Fibroblast of the aortic adventitia (primary cell): Measurements from ENCODE around the gene PCGF1. TPM values are rescaled to one million over a fixed set of nuclear protein-coding genes. Genes with fewer than 3 reads are reported as not detected.

Experiments used
- DNase-seq: peaks from one replicate; pipeline ENCODE4 v3.0.0-alpha.2; 2010; ENCODE audit warnings: low read depth
- H3K4me3 ChIP-seq: 2 replicates; pipeline ENCODE4 v1.5.1; 2011; ENCODE audit warnings: low read depth, mild to moderate bottlenecking, control low read depth, low read length, moderate library complexity
- CTCF ChIP-seq: IDR thresholded peaks from 2 replicates; pipeline ENCODE4 v1.5.1; 2011; ENCODE audit warnings: mild to moderate bottlenecking, low read length, control low read depth, inconsistent platforms; ENCODE audit not compliant: insufficient read depth
- total RNA-seq: library from RNA; depleted of rRNA; stranded (reverse); fragments of >200 nt; gene quantifications from 2 replicates; pipeline ENCODE4 v1.2.3, GENCODE V29; 2012; ENCODE audit warnings: low replicate concordance

The PCGF1 gene
- total RNA-seq, 1 donor, result 27.5 TPM

- no peak for TF ChIP-seq CTCF
- H3K4me3 ChIP-seq, result no peak overlapping the region
- DNase-seq, result no peak
Observed at GRCh38 chr2:74536166-74536950, 28.9 kb upstream of the PCGF1 start.

- TF ChIP-seq CTCF, result no peak
- no peak overlapping the region for H3K4me3 ChIP-seq
- no peak for DNase-seq
Observed at GRCh38 chr2:74535440-74535965, 28.0 kb upstream of the PCGF1 start.

GRCh38 chr2:74534411-74534810 lies 26.9 kb upstream of the PCGF1 start:
- TF ChIP-seq CTCF, result no peak

GRCh38 chr2:74533464-74533863 lies 26.0 kb upstream of the PCGF1 start:
- no peak for TF ChIP-seq CTCF
- no peak overlapping the region for H3K4me3 ChIP-seq
- DNase-seq, result no peak

More at GRCh38 chr2:74534411-74534810, 26.9 kb upstream of the PCGF1 start:
- DNase-seq, result no peak
- H3K4me3 ChIP-seq, result no peak overlapping the region

- peak; percentile 14 for TF ChIP-seq CTCF
- DNase-seq, result peak; percentile 72
- H3K4me3 ChIP-seq, result no peak overlapping the region
Observed at GRCh38 chr2:74532222-74532621, 24.7 kb upstream of the PCGF1 start.

GRCh38 chr2:74531666-74532065 lies 24.2 kb upstream of the PCGF1 start:
- H3K4me3 ChIP-seq, result peak overlapping the region; percentile 17
- TF ChIP-seq CTCF, result no peak

More at GRCh38 chr2:74531666-74532065, 24.2 kb upstream of the PCGF1 start:
- no peak for DNase-seq
